Heart left ventricle (tissue), 13 donors: ENCODE measurements around the gene SLC31A2.

Experiments used
- POLR2A ChIP-seq, 2 donors: fragments of 450-650 bp; IDR thresholded peaks; one replicate each; pipeline ENCODE4 v1.6.1; 2017; ENCODE audit warnings: antibody characterized with exemption in 2 of 2, mild to moderate bottlenecking in 2 of 2, moderate library complexity in 2 of 2
- TF ChIP-seq, protein P1 (sequence below), 12 donors: fragments of 200-600 bp; sonication (generic) in 4 of 12; IDR thresholded peaks; one replicate each; pipeline versions ENCODE4 v1.5.0 to v1.8.0; 2018 to 2022; ENCODE audit warnings: antibody characterized with exemption in 12 of 12, mild to moderate bottlenecking in 5 of 12
- donor health status: ischemic (EF 13 %, LVEDD 7.1; RV severe dilation, severe dysfunction).
- donor health status: DM: no; HTN: yes; CAD: no.
- donor health status: DM: no; HTN: no; CAD: no.
- donor health status: ischemic (EF 25% LVEDD 6.9; RV normal size, moderate dysfunction).
- donor health status: ischemic (EF 25% LVEDD 5.7; RV mildly dilated, moderate dysfunction).
- donor health status: ischemic (EF 35%, LVEDD 5.7; RV mildly dilated, moderate dysfunction).
- donor health status: nonischemic (EF 11% LVEDD 7.7; RV severe dilation, severe dysfunction).
- donor health status: DM: yes; HTN: yes; CAD: no.
- donor health status: PGD.
- donor health status: ischemic (EF 29% LVEDD 5.4; RV normal size, mild dysfunction).
- donor health status: nonischemic (EF 23%, LVEDD 6.1; RV moderate dilation, normal function).

GRCh38 chr9:113164536-113165300 is 13.9 kb downstream of the SLC31A2 start:
- TF ChIP-seq POLR2A (IDR thresholded peaks at IDR 0.05) = no peak
- TF ChIP-seq, protein P1, sequence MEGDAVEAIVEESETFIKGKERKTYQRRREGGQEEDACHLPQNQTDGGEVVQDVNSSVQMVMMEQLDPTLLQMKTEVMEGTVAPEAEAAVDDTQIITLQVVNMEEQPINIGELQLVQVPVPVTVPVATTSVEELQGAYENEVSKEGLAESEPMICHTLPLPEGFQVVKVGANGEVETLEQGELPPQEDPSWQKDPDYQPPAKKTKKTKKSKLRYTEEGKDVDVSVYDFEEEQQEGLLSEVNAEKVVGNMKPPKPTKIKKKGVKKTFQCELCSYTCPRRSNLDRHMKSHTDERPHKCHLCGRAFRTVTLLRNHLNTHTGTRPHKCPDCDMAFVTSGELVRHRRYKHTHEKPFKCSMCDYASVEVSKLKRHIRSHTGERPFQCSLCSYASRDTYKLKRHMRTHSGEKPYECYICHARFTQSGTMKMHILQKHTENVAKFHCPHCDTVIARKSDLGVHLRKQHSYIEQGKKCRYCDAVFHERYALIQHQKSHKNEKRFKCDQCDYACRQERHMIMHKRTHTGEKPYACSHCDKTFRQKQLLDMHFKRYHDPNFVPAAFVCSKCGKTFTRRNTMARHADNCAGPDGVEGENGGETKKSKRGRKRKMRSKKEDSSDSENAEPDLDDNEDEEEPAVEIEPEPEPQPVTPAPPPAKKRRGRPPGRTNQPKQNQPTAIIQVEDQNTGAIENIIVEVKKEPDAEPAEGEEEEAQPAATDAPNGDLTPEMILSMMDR (IDR thresholded peaks at IDR 0.05) = no peak
